Naive thymus-derived CD8-positive, alpha-beta T cell (primary cell): ENCODE measurements around the gene PRDM11. TPM values are rescaled to one million over a fixed set of nuclear protein-coding genes. Genes with fewer than 3 reads are reported as not detected.

Experiments
- ATAC-seq, 2 donors: fragments of 150-1000 bp; cut with Tn5 transposase in 1 of 2; sonication (Bioruptor Pico), chemical (Tn5 transposase) in 1 of 2; 1 replicate in 1 of 2; 2 replicates in 1 of 2; pipeline ENCODE4 v1.10.0; 2021; ENCODE audit warnings: mild to moderate bottlenecking in 2 of 2, moderate library complexity in 2 of 2
- POLR2A ChIA-PET: fragments of 350-600 bp; sonication (Branson Sonifier 250); formaldehyde crosslinking; loops from one replicate; lab custom pipeline; 2021; ENCODE audit warnings: antibody characterized with exemption; lab: Charles Lee
- DNase-seq, 10 donors: peaks; one replicate each; pipeline versions ENCODE4 v3.0.0 to v3.0.0-alpha.2; 2020 to 2022
- H3K27ac Mint-ChIP-seq, 10 donors: one replicate each; pipeline ENCODE4 v1.8.0; 2020 to 2022; ENCODE audit warnings: mild to moderate bottlenecking in 10 of 10, mixed read lengths in 10 of 10, moderate library complexity in 4 of 10, inconsistent platforms in 1 of 10
- H3K27me3 Mint-ChIP-seq, 5 donors: one replicate each; pipeline ENCODE4 v1.8.0; 2021 to 2022; ENCODE audit warnings: mixed read lengths in 5 of 5
- H3K36me3 Mint-ChIP-seq, 3 donors: one replicate each; pipeline ENCODE4 v1.8.0; 2020 to 2022; ENCODE audit warnings: mixed read lengths in 3 of 3, mild to moderate bottlenecking in 2 of 3, inconsistent platforms in 1 of 3
- H3K4me1 Mint-ChIP-seq, 4 donors: one replicate each; pipeline ENCODE4 v1.8.0; 2021 to 2022; ENCODE audit warnings: mixed read lengths in 4 of 4
- H3K4me3 Mint-ChIP-seq, 10 donors: one replicate each; pipeline ENCODE4 v1.8.0; 2020 to 2022; ENCODE audit warnings: mild to moderate bottlenecking in 10 of 10, mixed read lengths in 10 of 10, moderate library complexity in 6 of 10, inconsistent platforms in 1 of 10
- H3K9me3 Mint-ChIP-seq, 9 donors: one replicate each; pipeline ENCODE4 v1.8.0; 2020 to 2022; ENCODE audit warnings: mixed read lengths in 9 of 9, mild to moderate bottlenecking in 3 of 9, inconsistent platforms in 1 of 9, moderate library complexity in 1 of 9
- polyA plus RNA-seq, 3 donors: library from polyadenylated mRNA; unstranded; fragments of 300-500 nt; fragmentation: Illumina TruSeq; gene quantifications; one replicate each; pipeline ENCODE4 v1.2.3, GENCODE V29; 2021
- total RNA-seq, 8 experiments: library from RNA in 2 of 8; stranded (reverse) in 2 of 8; gene quantifications; one replicate each; pipeline ENCODE4 v1.2.3 and lab custom pipeline; 2021 to 2026

The PRDM11 gene
- total and polyA plus RNA-seq, 5 experiments from 2014 or later: 0.49 to 12.0 (median 1.4) TPM

- H3K27ac Mint-ChIP-seq: no peak overlapping the region
- H3K4me1 Mint-ChIP-seq: no peaks in the 10 kb centered on the region
- peaks cover 0 to 7% (median 0%) of the 10 kb centered on the region in 3 donors for H3K36me3 Mint-ChIP-seq
- DNase-seq (no peak), ATAC-seq (no peak)
- peaks cover 23 to 94% (median 54%) of the 10 kb centered on the region in 5 donors for H3K27me3 Mint-ChIP-seq
- H3K4me3 Mint-ChIP-seq: no peak overlapping the region
- POLR2A ChIA-PET: no interaction called here
- H3K9me3 Mint-ChIP-seq: peaks cover 0 to 7% (median 2%) of the 10 kb centered on the region in 9 donors
Measured at GRCh38 chr11:45267652-45268299, 121.3 kb downstream of the PRDM11 start.

- ATAC-seq (no peak), DNase-seq (no peak)
- Mint-ChIP-seq H3K27me3 (peaks cover 23 to 88% (median 46%) of the 10 kb centered on the region in 5 donors), H3K36me3 (peaks cover 0 to 7% (median 0%) of the 10 kb centered on the region in 3 donors), H3K4me3 (no peak overlapping the region), H3K4me1 (no peaks in the 10 kb centered on the region), H3K9me3 (peaks cover 0 to 7% (median 2%) of the 10 kb centered on the region in 9 donors), H3K27ac (no peak overlapping the region)
- POLR2A ChIA-PET: no interaction called here
Measured at GRCh38 chr11:45269678-45270077, 123.2 kb downstream of the PRDM11 start.

- DNase-seq: no peak
- Mint-ChIP-seq H3K9me3 (peaks cover 0 to 7% (median 2%) of the 10 kb centered on the region in 9 donors), H3K27me3 (peaks cover 17 to 88% (median 45%) of the 10 kb centered on the region in 5 donors), H3K36me3 (peaks cover 0 to 7% (median 0%) of the 10 kb centered on the region in 3 donors), H3K4me1 (no peaks in the 10 kb centered on the region), H3K27ac (no peak overlapping the region), H3K4me3 (no peak overlapping the region)
- POLR2A ChIA-PET: no interaction called here
- no peak for ATAC-seq
Measured at GRCh38 chr11:45270946-45271716, 124.7 kb downstream of the PRDM11 start.

- Mint-ChIP-seq H3K4me3 (no peak overlapping the region), H3K27me3 (peaks cover 21 to 80% (median 40%) of the 10 kb centered on the region in 5 donors), H3K36me3 (peaks cover 0 to 7% (median 0%) of the 10 kb centered on the region in 3 donors), H3K4me1 (no peaks in the 10 kb centered on the region), H3K9me3 (peaks cover 0 to 7% (median 2%) of the 10 kb centered on the region in 9 donors), H3K27ac (no peak overlapping the region)
- POLR2A ChIA-PET: no interaction called here
- DNase-seq: no peak
- ATAC-seq: no peak
Measured at GRCh38 chr11:45272701-45273100, 126.3 kb downstream of the PRDM11 start.

GRCh38 chr11:45273509-45273908 lies 127.1 kb downstream of the PRDM11 start:
- POLR2A ChIA-PET: no interaction called here
- no peak for ATAC-seq
- Mint-ChIP-seq H3K27ac (no peak overlapping the region), H3K9me3 (peaks cover 0 to 10% (median 3%) of the 10 kb centered on the region in 9 donors), H3K27me3 (peaks cover 22 to 80% (median 40%) of the 10 kb centered on the region in 5 donors), H3K4me1 (no peaks in the 10 kb centered on the region), H3K4me3 (no peak overlapping the region), H3K36me3 (peaks cover 0 to 7% (median 0%) of the 10 kb centered on the region in 3 donors)
- DNase-seq: no peak

- POLR2A ChIA-PET: no interaction called here
- Mint-ChIP-seq H3K27ac (no peak overlapping the region), H3K4me3 (no peak overlapping the region), H3K27me3 (peaks cover 22 to 76% (median 35%) of the 10 kb centered on the region in 5 donors), H3K4me1 (no peaks in the 10 kb centered on the region), H3K9me3 (peaks cover 0 to 12% (median 3%) of the 10 kb centered on the region in 9 donors), H3K36me3 (peaks cover 0 to 7% (median 0%) of the 10 kb centered on the region in 3 donors)
- DNase-seq: no peak
- no peak for ATAC-seq
Measured at GRCh38 chr11:45274206-45274605, 127.8 kb downstream of the PRDM11 start.

- peaks cover 20 to 63% (median 33%) of the 10 kb centered on the region in 5 donors for H3K27me3 Mint-ChIP-seq
- POLR2A ChIA-PET: no interaction called here
- peaks cover 0 to 21% (median 6%) of the 10 kb centered on the region in 9 donors for H3K9me3 Mint-ChIP-seq
- H3K4me3 Mint-ChIP-seq: no peak overlapping the region
- DNase-seq: no peak
- no peak for ATAC-seq
- peaks cover 0 to 1% (median 0%) of the 10 kb centered on the region in 4 donors for H3K4me1 Mint-ChIP-seq
- peaks cover 0 to 19% (median 0%) of the 10 kb centered on the region in 3 donors for H3K36me3 Mint-ChIP-seq
- H3K27ac Mint-ChIP-seq: no peak overlapping the region
Measured at GRCh38 chr11:45275828-45276227, 129.4 kb downstream of the PRDM11 start.

- ATAC-seq (peak in 1 of 2 donors; percentile 33), DNase-seq (peak in 3 of 10 donors; percentile 19 to 30 (median 21))
- Mint-ChIP-seq H3K9me3 (peaks cover 0 to 14% (median 3%) of the 10 kb centered on the region in 9 donors), H3K4me3 (no peak overlapping the region), H3K4me1 (peaks cover 0 to 1% (median 0%) of the 10 kb centered on the region in 4 donors), H3K27me3 (peaks cover 17 to 62% (median 32%) of the 10 kb centered on the region in 5 donors), H3K36me3 (peaks cover 0 to 13% (median 0%) of the 10 kb centered on the region in 3 donors), H3K27ac (no peak overlapping the region)
- POLR2A ChIA-PET: no interaction called here
Measured at GRCh38 chr11:45278714-45279113, 132.3 kb downstream of the PRDM11 start.

GRCh38 chr11:45279645-45280044 lies 133.2 kb downstream of the PRDM11 start:
- no peak for ATAC-seq
- H3K4me3 Mint-ChIP-seq: no peak overlapping the region
- H3K27me3 Mint-ChIP-seq: peaks cover 21 to 65% (median 35%) of the 10 kb centered on the region in 5 donors
- H3K36me3 Mint-ChIP-seq: peaks cover 0 to 13% (median 0%) of the 10 kb centered on the region in 3 donors
- H3K27ac Mint-ChIP-seq: peak overlapping the region in 2 of 10 donors; percentile 39 to 60
- no peak for DNase-seq
- peaks cover 0 to 14% (median 3%) of the 10 kb centered on the region in 9 donors for H3K9me3 Mint-ChIP-seq
- POLR2A ChIA-PET: no interaction called here
- peaks cover 0 to 1% (median 0%) of the 10 kb centered on the region in 4 donors for H3K4me1 Mint-ChIP-seq

GRCh38 chr11:45280449-45280848 lies 134.0 kb downstream of the PRDM11 start:
- Mint-ChIP-seq H3K27me3 (peaks cover 20 to 64% (median 33%) of the 10 kb centered on the region in 5 donors), H3K9me3 (peaks cover 0 to 14% (median 3%) of the 10 kb centered on the region in 9 donors), H3K4me1 (peaks cover 0 to 1% (median 0%) of the 10 kb centered on the region in 4 donors), H3K27ac (peak overlapping the region in 5 of 10 donors; percentile 7 to 77 (median 41)), H3K4me3 (no peak overlapping the region), H3K36me3 (peaks cover 0 to 13% (median 0%) of the 10 kb centered on the region in 3 donors)
- DNase-seq: peak in 7 of 10 donors; percentile 4 to 68 (median 42)
- POLR2A ChIA-PET: no interaction called here
- ATAC-seq: peak; percentile 92

- peak overlapping the region in 1 of 10 donors; percentile 7 for H3K27ac Mint-ChIP-seq
- H3K4me3 Mint-ChIP-seq: no peak overlapping the region
- peaks cover 0 to 14% (median 3%) of the 10 kb centered on the region in 9 donors for H3K9me3 Mint-ChIP-seq
- POLR2A ChIA-PET: no interaction called here
- DNase-seq (no peak), ATAC-seq (no peak)
- H3K36me3 Mint-ChIP-seq: peaks cover 0 to 13% (median 0%) of the 10 kb centered on the region in 3 donors
- H3K4me1 Mint-ChIP-seq: peaks cover 0 to 1% (median 0%) of the 10 kb centered on the region in 4 donors
- peaks cover 29 to 72% (median 40%) of the 10 kb centered on the region in 5 donors for H3K27me3 Mint-ChIP-seq
Measured at GRCh38 chr11:45282081-45282480, 135.6 kb downstream of the PRDM11 start.
